HG03460 (cell line): Measurements from ENCODE around the gene ZNRF3.
"Not testable (repeated sequence)": the region's sequence is repeated elsewhere in the genome, so short reads cannot be mapped to it uniquely, and the experiment has no call there.

Experiments used
- ATAC-seq: cut with Tn5 transposase; IDR thresholded peaks from one replicate; pipeline ENCODE4 v1.9.1; 2021; ENCODE audit not compliant: unreplicated experiment

ZNRF3 gene

GRCh38 chr22:29003975-29004646, 120.7 kb downstream of the ZNRF3 start:
- ATAC-seq = no peak

GRCh38 chr22:29004647-29005371, 121.4 kb downstream of the ZNRF3 start:
- no peak for ATAC-seq

GRCh38 chr22:29005754-29006153, 122.4 kb downstream of the ZNRF3 start:
- not testable (repeated sequence) for ATAC-seq

GRCh38 chr22:29006346-29006745, 123.0 kb downstream of the ZNRF3 start:
- no peak for ATAC-seq

GRCh38 chr22:29009148-29009547, 125.8 kb downstream of the ZNRF3 start:
- ATAC-seq = no peak

GRCh38 chr22:29011240-29012100, 128.1 kb downstream of the ZNRF3 start:
- no peak for ATAC-seq

- ATAC-seq = no peak
These were observed 128.7 kb downstream of the ZNRF3 start for GRCh38 chr22:29012101-29012433.

GRCh38 chr22:29012952-29013351, 129.6 kb downstream of the ZNRF3 start:
- no peak for ATAC-seq

GRCh38 chr22:29014293-29014692, 130.9 kb downstream of the ZNRF3 start:
- no peak for ATAC-seq

GRCh38 chr22:29014773-29015172, 131.4 kb downstream of the ZNRF3 start:
- ATAC-seq = no peak

GRCh38 chr22:29016067-29016938, 132.9 kb downstream of the ZNRF3 start:
- no peak for ATAC-seq

GRCh38 chr22:29018293-29019189, 135.2 kb downstream of the ZNRF3 start:
- no peak for ATAC-seq

- ATAC-seq = no peak
These were observed 138.9 kb downstream of the ZNRF3 start for GRCh38 chr22:29022101-29022817.

- no peak for ATAC-seq
These were observed 139.9 kb downstream of the ZNRF3 start for GRCh38 chr22:29023172-29023796.

GRCh38 chr22:29026579-29026978, 143.2 kb downstream of the ZNRF3 start:
- no peak for ATAC-seq

- ATAC-seq = no peak
These were observed 145.1 kb downstream of the ZNRF3 start for GRCh38 chr22:29028468-29028867.

GRCh38 chr22:29029202-29030000, 146.0 kb downstream of the ZNRF3 start:
- ATAC-seq = no peak
